ENCODE measurements around the gene MGAT5.
A peak's percentile ranks its signal among the peaks of the same experiment; 100 is the strongest.

MGAT5 gene

DNA sequence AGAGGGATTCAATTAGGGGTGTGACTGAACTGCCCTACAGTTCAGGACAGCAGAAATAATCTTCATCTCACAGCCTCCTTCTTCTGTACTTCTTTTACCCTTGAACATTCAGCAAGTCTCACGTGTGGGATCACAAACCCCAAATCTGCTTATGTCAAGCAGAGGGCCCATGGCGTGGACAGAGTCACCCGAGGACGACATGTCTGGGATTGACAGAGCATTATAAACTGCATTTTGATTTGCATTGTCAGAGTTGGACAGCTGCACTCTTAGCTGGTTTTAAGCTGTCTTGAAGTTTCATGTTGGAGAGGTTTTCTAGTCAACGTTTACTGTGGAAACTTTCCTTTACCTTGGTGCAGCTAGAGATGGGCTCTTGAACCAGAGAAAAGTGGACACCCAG is 26.4 kb downstream of the MGAT5 start:
- no peak overlapping the region for H3K27ac ChIP-seq (ENCODE audit: low read length, poor library complexity, severe bottlenecking)
- no peak overlapping the region for H2BK5ac ChIP-seq (ENCODE audit: low read depth, low read length, poor library complexity, severe bottlenecking)
- no peak overlapping the region for H4K91ac ChIP-seq (ENCODE audit: low read length)
- no peak overlapping the region for H3K9ac ChIP-seq (ENCODE audit: low read length)
- H3K9me3 ChIP-seq (ENCODE audit: control insufficient read depth, low read length) = no peaks in the 10 kb centered on the region
- H3K27me3 ChIP-seq (ENCODE audit: control insufficient read depth in 1 of 2, insufficient read depth in 1 of 2, low read length in 2 of 2) = no peaks in the 10 kb centered on the region
- no peak overlapping the region for H3K4me3 ChIP-seq (ENCODE audit: insufficient read depth in 1 of 2, low read depth in 1 of 2, low read length in 2 of 2)
- no peak overlapping the region for H3K14ac ChIP-seq (ENCODE audit: low read length in 2 of 2)
- peaks cover 1% of the 10 kb centered on the region for H3K4me1 ChIP-seq (ENCODE audit: control insufficient read depth, insufficient read depth, low read depth, low read length)
- H3K36me3 ChIP-seq (ENCODE audit: control insufficient read depth in 1 of 2, insufficient read depth in 2 of 2, low read depth in 1 of 2, low read length in 2 of 2) = no peaks in the 10 kb centered on the region
- WGBS = 97% methylated on average over 5 of the region's 5 CpGs
- no peak overlapping the region for H2BK15ac ChIP-seq (ENCODE audit: low read depth, poor library complexity, severe bottlenecking)
- H3K23ac ChIP-seq (ENCODE audit: low read length in 2 of 2) = no peak overlapping the region
- no peak overlapping the region for H2BK12ac ChIP-seq (ENCODE audit: low read length in 2 of 2)
- no peak overlapping the region for H3K18ac ChIP-seq (ENCODE audit: low read depth in 1 of 2, low read length in 2 of 2)
- peaks cover 12% of the 10 kb centered on the region for H3K79me1 ChIP-seq (replicated peaks; ENCODE audit: low read length, poor library complexity, severe bottlenecking)
- no peak overlapping the region for H2AFZ ChIP-seq (ENCODE audit: low read depth, low read length)
- H3K4ac ChIP-seq (ENCODE audit: low read depth in 1 of 2, low read length in 2 of 2) = no peak overlapping the region
- no peak overlapping the region for H2BK120ac ChIP-seq (ENCODE audit: low read depth, low read length)
- no peak overlapping the region for H3K4me2 ChIP-seq (ENCODE audit: low read length, poor library complexity, severe bottlenecking)
- no peak overlapping the region for H4K8ac ChIP-seq (ENCODE audit: low read length)
- no peak for DNase-seq
- H2AK5ac ChIP-seq (ENCODE audit: low read length, severe bottlenecking) = no peak overlapping the region

DNA sequence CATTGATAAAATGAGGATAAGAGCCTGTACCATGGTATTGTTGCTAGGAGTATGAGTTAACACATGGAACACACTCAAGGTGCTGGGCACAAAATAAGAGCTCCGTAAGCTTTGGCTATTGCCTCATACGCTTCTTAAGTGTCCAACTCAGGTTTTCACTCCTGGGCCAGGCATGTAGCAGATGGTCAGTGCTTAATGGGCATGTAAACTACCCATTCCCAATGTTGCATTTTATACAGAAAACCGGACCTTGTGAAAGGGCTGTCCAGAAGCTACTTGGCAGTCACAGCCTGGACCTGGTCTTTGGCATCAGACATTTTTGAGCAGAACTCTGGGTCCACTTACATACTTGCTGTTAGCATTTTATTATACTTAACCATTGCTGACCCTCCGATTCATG is 26.9 kb downstream of the MGAT5 start:
- H3K9me3 ChIP-seq (ENCODE audit: control insufficient read depth, low read length) = no peaks in the 10 kb centered on the region
- no peak overlapping the region for H3K4me3 ChIP-seq (ENCODE audit: insufficient read depth in 1 of 2, low read depth in 1 of 2, low read length in 2 of 2)
- no peak overlapping the region for H3K4me2 ChIP-seq (ENCODE audit: low read length, poor library complexity, severe bottlenecking)
- no peak overlapping the region for H2AK5ac ChIP-seq (ENCODE audit: low read length, severe bottlenecking)
- H3K79me1 ChIP-seq (replicated peaks; ENCODE audit: low read length, poor library complexity, severe bottlenecking) = peaks cover 12% of the 10 kb centered on the region
- DNase-seq = no peak
- H3K27me3 ChIP-seq (ENCODE audit: control insufficient read depth in 1 of 2, insufficient read depth in 1 of 2, low read length in 2 of 2) = no peaks in the 10 kb centered on the region
- no peaks in the 10 kb centered on the region for H3K36me3 ChIP-seq (ENCODE audit: control insufficient read depth in 1 of 2, insufficient read depth in 2 of 2, low read depth in 1 of 2, low read length in 2 of 2)
- 96% methylated on average over 4 of the region's 4 CpGs for WGBS
- no peak overlapping the region for H4K8ac ChIP-seq (ENCODE audit: low read length)
- H3K14ac ChIP-seq (ENCODE audit: low read length in 2 of 2) = no peak overlapping the region
- no peak overlapping the region for H2BK12ac ChIP-seq (ENCODE audit: low read length in 2 of 2)
- H2BK120ac ChIP-seq (ENCODE audit: low read depth, low read length) = no peak overlapping the region
- H3K4me1 ChIP-seq (ENCODE audit: control insufficient read depth, insufficient read depth, low read depth, low read length) = peaks cover 1% of the 10 kb centered on the region
- H3K27ac ChIP-seq (ENCODE audit: low read length, poor library complexity, severe bottlenecking) = no peak overlapping the region
- no peak overlapping the region for H3K4ac ChIP-seq (ENCODE audit: low read depth in 1 of 2, low read length in 2 of 2)
- no peak overlapping the region for H3K23ac ChIP-seq (ENCODE audit: low read length in 2 of 2)
- no peak overlapping the region for H2AFZ ChIP-seq (ENCODE audit: low read depth, low read length)
- no peak overlapping the region for H3K18ac ChIP-seq (ENCODE audit: low read depth in 1 of 2, low read length in 2 of 2)
- H2BK5ac ChIP-seq (ENCODE audit: low read depth, low read length, poor library complexity, severe bottlenecking) = no peak overlapping the region
- no peak overlapping the region for H4K91ac ChIP-seq (ENCODE audit: low read length)
- H3K9ac ChIP-seq (ENCODE audit: low read length) = no peak overlapping the region
- no peak overlapping the region for H2BK15ac ChIP-seq (ENCODE audit: low read depth, poor library complexity, severe bottlenecking)

DNA sequence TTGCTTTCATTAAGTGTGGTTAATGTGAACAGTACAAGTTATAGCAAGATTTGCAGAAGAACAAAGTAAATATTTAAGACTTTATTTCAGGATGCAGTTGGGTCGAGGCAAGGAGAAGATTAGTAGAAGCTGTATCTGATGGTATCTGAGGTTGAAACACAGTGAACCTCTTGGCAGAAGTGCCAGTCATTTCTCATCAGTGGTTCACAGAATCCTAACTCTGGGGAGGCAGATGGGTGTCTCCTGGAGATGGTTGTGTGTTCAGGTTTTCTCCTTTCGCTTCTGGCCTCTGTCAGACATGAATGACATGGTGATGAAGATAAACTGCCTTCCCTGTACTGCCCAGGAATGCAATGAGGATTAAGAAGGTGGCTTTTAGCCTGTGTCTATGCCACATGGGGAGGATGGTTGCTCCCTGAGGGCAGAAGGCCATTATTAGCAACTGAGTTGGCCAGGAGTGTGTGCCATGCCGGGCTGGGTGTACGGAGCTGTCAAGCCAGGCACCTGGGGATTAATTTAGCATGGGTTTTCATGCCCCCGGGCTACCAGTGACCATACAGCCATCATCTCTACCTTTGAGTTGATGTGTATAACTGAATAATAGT is 28.0 kb downstream of the MGAT5 start:
- Histone ChIP-seq H3K4ac (ENCODE audit: low read depth in 1 of 2, low read length in 2 of 2) (peak overlapping the region in 1 of 2 experiments; percentile 11), H3K9ac (ENCODE audit: low read length) (no peak overlapping the region), H3K23ac (ENCODE audit: low read length in 2 of 2) (no peak overlapping the region), H3K18ac (ENCODE audit: low read depth in 1 of 2, low read length in 2 of 2) (peak overlapping the region in 1 of 2 experiments; percentile 11), H3K27ac (ENCODE audit: low read length, poor library complexity, severe bottlenecking) (no peak overlapping the region), H3K14ac (ENCODE audit: low read length in 2 of 2) (peak overlapping the region in 1 of 2 experiments; percentile 56), H2AK5ac (ENCODE audit: low read length, severe bottlenecking) (no peak overlapping the region), H2AFZ (ENCODE audit: low read depth, low read length) (no peak overlapping the region), H3K27me3 (ENCODE audit: control insufficient read depth in 1 of 2, insufficient read depth in 1 of 2, low read length in 2 of 2) (no peaks in the 10 kb centered on the region), H3K79me1 (replicated peaks; ENCODE audit: low read length, poor library complexity, severe bottlenecking) (peaks cover 14% of the 10 kb centered on the region), H4K91ac (ENCODE audit: low read length) (no peak overlapping the region), H3K4me1 (ENCODE audit: control insufficient read depth, insufficient read depth, low read depth, low read length) (peaks cover under 1% of the 10 kb centered on the region), H2BK12ac (ENCODE audit: low read length in 2 of 2) (no peak overlapping the region), H3K36me3 (ENCODE audit: control insufficient read depth in 1 of 2, insufficient read depth in 2 of 2, low read depth in 1 of 2, low read length in 2 of 2) (no peaks in the 10 kb centered on the region), H2BK15ac (ENCODE audit: low read depth, poor library complexity, severe bottlenecking) (no peak overlapping the region), H2BK5ac (ENCODE audit: low read depth, low read length, poor library complexity, severe bottlenecking) (no peak overlapping the region), H3K4me2 (ENCODE audit: low read length, poor library complexity, severe bottlenecking) (no peak overlapping the region), H4K8ac (ENCODE audit: low read length) (peak overlapping the region; percentile 35), H3K9me3 (ENCODE audit: control insufficient read depth, low read length) (no peaks in the 10 kb centered on the region), H3K4me3 (ENCODE audit: insufficient read depth in 1 of 2, low read depth in 1 of 2, low read length in 2 of 2) (no peak overlapping the region), H2BK120ac (ENCODE audit: low read depth, low read length) (no peak overlapping the region)
- DNase-seq = no peak
- 96% methylated on average over 4 of the region's 5 CpGs for WGBS

DNA sequence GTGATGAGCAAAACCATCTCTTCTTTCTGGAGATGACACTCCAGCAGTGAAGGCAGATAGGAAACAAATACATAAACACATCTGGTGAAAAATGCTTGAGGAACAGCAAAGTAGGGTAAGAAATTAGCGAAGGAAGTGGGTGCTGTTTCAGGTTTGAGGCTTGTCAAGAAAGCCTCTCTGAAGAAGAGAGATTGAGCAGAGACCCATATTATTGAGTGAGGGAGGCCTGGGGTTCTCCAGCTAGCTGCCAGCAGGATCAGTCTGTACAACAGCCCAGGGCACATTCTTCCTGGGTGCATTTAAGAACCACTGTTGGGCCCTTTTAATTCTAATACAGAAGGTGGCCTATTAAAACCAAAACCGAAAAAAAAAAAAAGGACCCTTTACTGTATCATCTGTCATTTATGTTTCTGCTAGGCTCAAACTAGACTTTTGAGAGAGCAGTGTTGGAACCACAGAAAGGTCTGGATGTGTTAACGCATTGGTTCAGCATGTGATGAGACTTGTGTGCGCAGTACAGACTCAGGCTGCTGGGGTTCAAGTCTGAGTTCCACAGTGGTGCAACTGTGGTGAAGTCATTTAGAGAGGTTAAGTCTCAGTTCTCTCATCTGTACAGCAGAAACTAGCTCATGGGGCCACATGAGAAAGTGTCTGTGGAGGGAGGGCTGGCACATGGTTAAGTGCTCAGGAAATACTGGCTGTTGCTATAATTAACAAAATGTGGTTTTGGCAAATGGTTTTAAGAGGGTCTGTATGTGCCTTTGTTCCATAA is 28.9 kb downstream of the MGAT5 start:
- peak overlapping the region; percentile 21 to 29 for H2BK12ac ChIP-seq (ENCODE audit: low read length in 2 of 2)
- no peak overlapping the region for H4K8ac ChIP-seq (ENCODE audit: low read length)
- H3K4me3 ChIP-seq (ENCODE audit: insufficient read depth in 1 of 2, low read depth in 1 of 2, low read length in 2 of 2) = no peak overlapping the region
- 85% methylated on average over 3 of the region's 4 CpGs for WGBS
- no peak overlapping the region for H4K91ac ChIP-seq (ENCODE audit: low read length)
- H3K23ac ChIP-seq (ENCODE audit: low read length in 2 of 2) = no peak overlapping the region
- H3K4me1 ChIP-seq (ENCODE audit: control insufficient read depth, insufficient read depth, low read depth, low read length) = no peaks in the 10 kb centered on the region
- peak overlapping the region in 1 of 2 experiments; percentile 18 for H3K18ac ChIP-seq (ENCODE audit: low read depth in 1 of 2, low read length in 2 of 2)
- H3K27ac ChIP-seq (ENCODE audit: low read length, poor library complexity, severe bottlenecking) = no peak overlapping the region
- H3K4me2 ChIP-seq (ENCODE audit: low read length, poor library complexity, severe bottlenecking) = no peak overlapping the region
- H3K36me3 ChIP-seq (ENCODE audit: control insufficient read depth in 1 of 2, insufficient read depth in 2 of 2, low read depth in 1 of 2, low read length in 2 of 2) = no peaks in the 10 kb centered on the region
- H3K9ac ChIP-seq (ENCODE audit: low read length) = no peak overlapping the region
- no peaks in the 10 kb centered on the region for H3K27me3 ChIP-seq (ENCODE audit: control insufficient read depth in 1 of 2, insufficient read depth in 1 of 2, low read length in 2 of 2)
- no peaks in the 10 kb centered on the region for H3K9me3 ChIP-seq (ENCODE audit: control insufficient read depth, low read length)
- H2BK15ac ChIP-seq (ENCODE audit: low read depth, poor library complexity, severe bottlenecking) = no peak overlapping the region
- H3K4ac ChIP-seq (ENCODE audit: low read depth in 1 of 2, low read length in 2 of 2) = no peak overlapping the region
- H2BK120ac ChIP-seq (ENCODE audit: low read depth, low read length) = no peak overlapping the region
- H3K79me1 ChIP-seq (replicated peaks; ENCODE audit: low read length, poor library complexity, severe bottlenecking) = peaks cover 16% of the 10 kb centered on the region
- no peak overlapping the region for H2AK5ac ChIP-seq (ENCODE audit: low read length, severe bottlenecking)
- peak; percentile 37 for DNase-seq
- H3K14ac ChIP-seq (ENCODE audit: low read length in 2 of 2) = no peak overlapping the region
- H2BK5ac ChIP-seq (ENCODE audit: low read depth, low read length, poor library complexity, severe bottlenecking) = no peak overlapping the region
- no peak overlapping the region for H2AFZ ChIP-seq (ENCODE audit: low read depth, low read length)

Data from mesenchymal stem cell (in vitro differentiated cells and primary cell).